Heart left ventricle (tissue), 16 donors: ENCODE data around the gene MAML2. TPM values are rescaled to one million over a fixed set of nuclear protein-coding genes. Genes with fewer than 3 reads are reported as not detected.

Experiments
- ATAC-seq, 4 donors: fragments of 200-7000 bp; cut with Tn5 transposase; one replicate each; pipeline ENCODE4 v1.9.1; 2020 to 2022; ENCODE audit warnings: moderate library complexity in 4 of 4, mild to moderate bottlenecking in 3 of 4, moderate number of reproducible peaks in 1 of 4
- DNase-seq, 5 donors: peaks; one replicate each; pipeline ENCODE4 v3.0.0-alpha.2; 2020
- H3K27ac ChIP-seq, 12 donors: fragments of 200-600 bp; sonication (generic) in 4 of 12; one replicate each; pipeline versions ENCODE4 v1.5.0 to v1.8.0; 2016 to 2022; ENCODE audit warnings: mild to moderate bottlenecking in 2 of 12
- H3K27me3 ChIP-seq, 9 donors: fragments of 200-600 bp; sonication (generic) in 2 of 9; one replicate each; pipeline versions ENCODE4 v1.5.1 to v1.8.0; 2016 to 2022; ENCODE audit warnings: mild to moderate bottlenecking in 3 of 9
- H3K36me3 ChIP-seq, 9 donors: fragments of 200-600 bp; sonication (generic) in 2 of 9; one replicate each; pipeline versions ENCODE4 v1.5.0 to v1.8.0; 2018 to 2022; ENCODE audit warnings: mild to moderate bottlenecking in 2 of 9
- H3K4me1 ChIP-seq, 12 donors: fragments of 200-600 bp; sonication (generic) in 4 of 12; one replicate each; pipeline versions ENCODE4 v1.5.0 to v1.8.0; 2016 to 2022; ENCODE audit warnings: mild to moderate bottlenecking in 3 of 12
- H3K4me3 ChIP-seq, 12 donors: fragments of 200-600 bp; sonication (generic) in 4 of 12; one replicate each; pipeline versions ENCODE4 v1.5.0 to v1.8.0; 2017 to 2022; ENCODE audit warnings: mild to moderate bottlenecking in 9 of 12, moderate library complexity in 4 of 12
- H3K9me3 ChIP-seq, 12 donors: fragments of 200-600 bp; sonication (generic) in 4 of 12; one replicate each; pipeline versions ENCODE4 v1.5.0 to v1.8.0; 2016 to 2022; ENCODE audit warnings: mild to moderate bottlenecking in 1 of 12
- CTCF ChIP-seq, 12 donors: fragments of 200-600 bp; sonication (generic) in 4 of 12; IDR thresholded peaks; one replicate each; pipeline versions ENCODE4 v1.5.0 to v1.8.0; 2018 to 2022; ENCODE audit warnings: antibody characterized with exemption in 12 of 12, mild to moderate bottlenecking in 5 of 12
- POLR2A ChIP-seq, 2 donors: fragments of 450-650 bp; IDR thresholded peaks; one replicate each; pipeline ENCODE4 v1.6.1; 2017; ENCODE audit warnings: antibody characterized with exemption in 2 of 2, mild to moderate bottlenecking in 2 of 2, moderate library complexity in 2 of 2
- WGBS, 4 donors: extraction: QIAGEN DNeasy Blood & Tissue Kit in 2 of 4; methylation state at CpG; one replicate each; pipeline versions ENCODE4 v1.1.5 to v1.1.7; 2013 to 2018; 5-methylcytosine and 5-hydroxymethylcytosine counted together
- intact Hi-C, 10 donors: fragments of 100-400 bp; cut with DNase I; formaldehyde crosslinking; loops; one replicate each; pipeline versions ENCODE4 v1.11.1 to v1.14.2; 2022
- polyA plus RNA-seq, 2 donors: library from polyadenylated mRNA; stranded (reverse); fragments of 200-250 nt; gene quantifications; one replicate each; pipeline ENCODE4 v1.2.3, GENCODE V29; 2013
- total RNA-seq, 9 donors: library from RNA; depleted of rRNA in 2 of 9; stranded (reverse); fragments of >200 nt in 2 of 9; fragmentation: NEBNext Ultra II Directional in 3 of 9; extraction: Animal tissue kit (Norgen Biotek cat#: 25700) in 3 of 9; gene quantifications; one replicate each; pipeline versions ENCODE4 v1.1.0 to v1.2.4, GENCODE V29; 2016 to 2023
- donor health status: ischemic (EF 13 %, LVEDD 7.1; RV severe dilation, severe dysfunction).
- donor health status: healthy with polysubstance abuse.
- donor health status: DM: no; HTN: yes; CAD: no.
- donor health status: DM: no; HTN: no; CAD: no.
- donor health status: ischemic (EF 25% LVEDD 6.9; RV normal size, moderate dysfunction).
- donor health status: ischemic (EF 25% LVEDD 5.7; RV mildly dilated, moderate dysfunction).
- donor health status: healthy.
- donor health status: DM: yes; HTN: yes; CAD: no.
- donor health status: ischemic (EF 35%, LVEDD 5.7; RV mildly dilated, moderate dysfunction).
- donor health status: nonischemic (EF 11% LVEDD 7.7; RV severe dilation, severe dysfunction).
- donor health status: DM: yes; HTN: yes; CAD: no.
- donor health status: PGD.
- donor health status: ischemic (EF 29% LVEDD 5.4; RV normal size, mild dysfunction).
- donor health status: nonischemic (EF 23%, LVEDD 6.1; RV moderate dilation, normal function).

Gene MAML2
- total and polyA plus RNA-seq, 11 donors: 1.3 to 10.8 (median 4.8) TPM

- Histone ChIP-seq H3K9me3 (no peaks in the 10 kb centered on the region), H3K27ac (no peak overlapping the region), H3K4me1 (peaks cover 0 to 56% (median 2%) of the 10 kb centered on the region in 12 donors), H3K36me3 (no peaks in the 10 kb centered on the region), H3K27me3 (no peaks in the 10 kb centered on the region), H3K4me3 (no peak overlapping the region)
- intact Hi-C loops: loop anchor here in 1 of 10 donors (10.0 kb wide), 1 partner anchor 55 kb away; no protein-coding TSS in a partner anchor
- ATAC-seq: no peak
- DNase-seq: no peak
- TF ChIP-seq CTCF (IDR thresholded peaks at IDR 0.05) (no peak), POLR2A (IDR thresholded peaks at IDR 0.05) (no peak)
Measured at GRCh38 chr11:96279896-96280290, 63.1 kb downstream of the MAML2 start.

- ATAC-seq (no peak), DNase-seq (no peak)
- Histone ChIP-seq H3K9me3 (no peaks in the 10 kb centered on the region), H3K4me3 (no peak overlapping the region), H3K27me3 (no peaks in the 10 kb centered on the region), H3K36me3 (no peaks in the 10 kb centered on the region), H3K27ac (no peak overlapping the region), H3K4me1 (peaks cover 0 to 56% (median 2%) of the 10 kb centered on the region in 12 donors)
- TF ChIP-seq POLR2A (IDR thresholded peaks at IDR 0.05) (no peak), CTCF (IDR thresholded peaks at IDR 0.05) (no peak)
- intact Hi-C loops: loop anchor here in 1 of 10 donors (10.0 kb wide), 1 partner anchor 56 kb away; no protein-coding TSS in a partner anchor
- WGBS, 4 donors: 84 to 92% (median 85%) methylated on average over 3 of the region's 3 CpGs
Measured at GRCh38 chr11:96279018-96279895, 63.7 kb downstream of the MAML2 start.

GRCh38 chr11:96278039-96278897 is 64.7 kb downstream of the MAML2 start:
- WGBS, 4 donors: 83 to 89% (median 86%) methylated on average over 6 of the region's 6 CpGs
- H3K4me3 ChIP-seq: no peak overlapping the region
- peak overlapping the region in 1 of 12 donors; percentile 18 for H3K27ac ChIP-seq

More at GRCh38 chr11:96278039-96278897, 64.7 kb downstream of the MAML2 start:
- H3K27me3 ChIP-seq: no peaks in the 10 kb centered on the region
- intact Hi-C loops: loop anchor here in 1 of 10 donors (10.0 kb wide), 1 partner anchor 57 kb away; no protein-coding TSS in a partner anchor
- H3K4me1 ChIP-seq: peaks cover 0 to 54% (median 2%) of the 10 kb centered on the region in 12 donors
- H3K9me3 ChIP-seq: no peaks in the 10 kb centered on the region
- H3K36me3 ChIP-seq: no peaks in the 10 kb centered on the region
- no peak for DNase-seq
- TF ChIP-seq POLR2A (IDR thresholded peaks at IDR 0.05) (no peak), CTCF (IDR thresholded peaks at IDR 0.05) (no peak)
- no peak for ATAC-seq
